ENCODE results near the gene GRM5.
"Not testable (repeated sequence)": the region's sequence is repeated elsewhere in the genome, so short reads cannot be mapped to it uniquely, and the experiment has no call there.

The GRM5 gene

DNA sequence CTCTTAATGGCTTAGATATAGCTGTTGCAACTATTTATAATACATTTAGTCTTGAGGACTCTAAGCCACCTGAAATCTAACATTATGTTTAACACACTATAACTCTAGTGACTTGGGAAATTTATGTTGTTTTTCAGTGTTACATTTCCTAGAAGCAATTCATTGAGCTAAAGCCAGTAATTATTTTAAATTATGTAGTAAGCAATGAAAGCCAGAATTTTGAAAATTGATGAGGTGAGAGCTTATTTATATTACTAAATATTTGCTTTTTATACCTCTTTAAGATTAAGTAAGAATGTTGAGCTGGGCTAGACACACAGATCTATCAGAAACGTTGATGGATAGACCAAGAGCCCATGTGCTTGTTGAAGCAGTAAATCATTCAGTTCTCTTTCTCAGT is 5.1 kb upstream of the GRM5 start:
- DNase-seq (ENCODE audit: low spot score); H3K36me3 ChIP-seq (replicated peaks in 1 of 2; ENCODE audit: control insufficient read depth in 2 of 2, insufficient read depth in 2 of 2, low read length in 2 of 2); H3K79me1 ChIP-seq (ENCODE audit: low read depth, low read length); H4K8ac ChIP-seq (ENCODE audit: low read depth, low read length); H3K4me3 ChIP-seq (ENCODE audit: low read length in 2 of 2); H2BK12ac ChIP-seq (ENCODE audit: low read length); H2BK15ac ChIP-seq (ENCODE audit: low read length); H3K4me2 ChIP-seq (ENCODE audit: insufficient read depth, low read length, poor library complexity, severe bottlenecking); H2AK5ac ChIP-seq (ENCODE audit: low read depth, low read length); H3K9ac ChIP-seq (ENCODE audit: low read depth, low read length, poor library complexity); H2BK120ac ChIP-seq (ENCODE audit: low read depth, low read length); H2BK5ac ChIP-seq (ENCODE audit: low read length); H3K14ac ChIP-seq (ENCODE audit: low read length); H3K18ac ChIP-seq (ENCODE audit: low read length); H3K4ac ChIP-seq (ENCODE audit: low read length); H2AFZ ChIP-seq (ENCODE audit: low read length); H3K9me3 ChIP-seq (replicated peaks in 1 of 2; ENCODE audit: control insufficient read depth in 2 of 2, insufficient read depth in 1 of 2, low read depth in 1 of 2, low read length in 2 of 2); H3K4me1 ChIP-seq (ENCODE audit: control insufficient read depth in 2 of 2, insufficient read depth in 1 of 2, low read depth in 1 of 2, low read length in 2 of 2); H3K27ac ChIP-seq (replicated peaks; ENCODE audit: low read length); H3K23ac ChIP-seq (ENCODE audit: low read depth, low read length, poor library complexity); H4K91ac ChIP-seq (ENCODE audit: low read depth, low read length, poor library complexity): not testable (repeated sequence)
- peaks cover 0 to 15% (median 6%) of the 10 kb centered on the region in 3 experiments for H3K27me3 ChIP-seq (ENCODE audit: control insufficient read depth in 3 of 3, insufficient read depth in 3 of 3, low read depth in 1 of 3, low read length in 3 of 3)
- no CpG with 5 or more reads among the region's 1 CpG for WGBS, 2 donors (ENCODE audit: extremely low coverage in 2 of 2, insufficient read length in 2 of 2, insufficient replicate concordance in 1 of 2)

DNA sequence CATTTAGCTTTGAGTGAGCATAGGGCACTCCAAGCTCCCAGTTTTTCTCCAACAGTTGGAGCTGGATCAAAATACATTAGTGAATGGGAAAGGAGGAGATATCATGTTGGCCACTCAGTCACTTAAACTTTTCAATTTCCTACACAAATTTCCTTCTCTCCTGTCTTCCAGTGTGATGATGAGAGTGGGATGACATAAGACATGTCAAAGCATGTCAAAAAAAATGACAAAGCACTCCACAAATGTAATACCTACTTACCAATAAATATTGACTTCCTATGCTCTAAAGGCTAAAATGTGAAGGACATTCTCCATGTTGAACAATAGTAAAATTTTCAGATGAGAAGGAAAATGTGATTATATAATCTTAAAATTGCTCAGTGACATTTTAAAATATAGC is 1.5 kb upstream of the GRM5 start:
- Histone ChIP-seq H2BK120ac (ENCODE audit: low read depth, low read length) (no peak overlapping the region), H3K4me3 (ENCODE audit: low read length in 2 of 2) (no peak overlapping the region), H3K14ac (ENCODE audit: low read length) (no peak overlapping the region), H3K4me2 (ENCODE audit: insufficient read depth, low read length, poor library complexity, severe bottlenecking) (no peak overlapping the region), H2AFZ (ENCODE audit: low read length) (no peak overlapping the region), H3K23ac (ENCODE audit: low read depth, low read length, poor library complexity) (no peak overlapping the region), H3K27ac (replicated peaks; ENCODE audit: low read length) (no peak overlapping the region), H4K91ac (ENCODE audit: low read depth, low read length, poor library complexity) (no peak overlapping the region), H2BK5ac (ENCODE audit: low read length) (no peak overlapping the region), H3K36me3 (replicated peaks in 1 of 2; ENCODE audit: control insufficient read depth in 2 of 2, insufficient read depth in 2 of 2, low read length in 2 of 2) (no peaks in the 10 kb centered on the region), H3K79me1 (ENCODE audit: low read depth, low read length) (no peaks in the 10 kb centered on the region), H2BK12ac (ENCODE audit: low read length) (no peak overlapping the region), H4K8ac (ENCODE audit: low read depth, low read length) (no peak overlapping the region), H3K4me1 (ENCODE audit: control insufficient read depth in 2 of 2, insufficient read depth in 1 of 2, low read depth in 1 of 2, low read length in 2 of 2) (no peaks in the 10 kb centered on the region), H3K9ac (ENCODE audit: low read depth, low read length, poor library complexity) (no peak overlapping the region), H2BK15ac (ENCODE audit: low read length) (no peak overlapping the region), H2AK5ac (ENCODE audit: low read depth, low read length) (no peak overlapping the region), H3K9me3 (replicated peaks in 1 of 2; ENCODE audit: control insufficient read depth in 2 of 2, insufficient read depth in 1 of 2, low read depth in 1 of 2, low read length in 2 of 2) (no peaks in the 10 kb centered on the region), H3K18ac (ENCODE audit: low read length) (no peak overlapping the region), H3K4ac (ENCODE audit: low read length) (no peak overlapping the region), H3K27me3 (ENCODE audit: control insufficient read depth in 3 of 3, insufficient read depth in 3 of 3, low read depth in 1 of 3, low read length in 3 of 3) (peaks cover 2 to 42% (median 30%) of the 10 kb centered on the region in 3 experiments)
- DNase-seq (ENCODE audit: low spot score) = no peak

DNA sequence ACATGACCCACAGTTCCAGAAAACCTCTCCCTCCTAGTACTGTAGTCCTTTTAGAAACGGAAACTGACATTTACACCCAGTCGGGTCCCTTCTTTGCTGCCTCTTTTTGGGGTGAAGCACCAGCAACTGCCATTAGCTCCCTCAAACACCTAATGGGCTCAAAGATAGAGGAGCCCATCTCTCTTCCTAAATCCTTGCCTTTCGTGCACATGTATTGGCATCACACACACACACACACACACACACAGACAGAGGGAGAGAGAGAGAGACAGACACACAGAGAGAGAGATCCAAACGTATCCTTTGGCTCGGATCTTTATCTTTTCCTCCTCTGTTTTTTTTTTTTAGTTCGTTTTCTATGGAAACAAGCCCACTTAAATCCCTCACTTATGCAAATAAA is 716 bp downstream of the GRM5 start:
- Histone ChIP-seq H3K27me3 (ENCODE audit: control insufficient read depth in 3 of 3, insufficient read depth in 3 of 3, low read depth in 1 of 3, low read length in 3 of 3) (peaks cover 2 to 47% (median 30%) of the 10 kb centered on the region in 3 experiments), H3K79me1 (ENCODE audit: low read depth, low read length) (peaks cover 1% of the 10 kb centered on the region)
- no CpG with 5 or more reads among the region's 6 CpGs for WGBS, 2 donors (ENCODE audit: extremely low coverage in 2 of 2, insufficient read length in 2 of 2, insufficient replicate concordance in 1 of 2)

DNA sequence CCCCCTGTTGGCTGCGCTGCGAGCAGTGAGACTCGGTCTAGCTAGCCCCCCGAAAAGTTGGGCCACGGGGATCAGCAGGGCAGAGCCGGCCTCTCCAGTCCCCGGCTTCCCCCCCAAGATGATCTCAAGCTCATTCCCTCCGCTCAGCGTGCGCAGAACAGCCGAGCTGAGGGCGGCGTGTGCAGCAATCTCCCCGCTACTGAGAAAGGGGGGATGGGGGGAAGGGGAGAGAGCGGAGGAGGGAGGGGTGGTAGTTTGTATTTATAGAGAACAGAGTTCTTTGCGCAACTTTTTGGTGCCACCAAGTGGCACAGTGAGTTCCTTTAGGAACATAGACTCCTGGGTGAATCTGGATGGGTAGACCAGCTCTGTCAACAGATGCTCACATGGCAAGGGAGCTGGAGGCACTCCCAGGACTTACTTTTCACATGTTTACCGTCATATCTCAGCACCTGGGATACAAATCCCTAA is 2.3 kb downstream of the GRM5 start:
- not testable (repeated sequence) for H3K36me3 ChIP-seq (replicated peaks in 1 of 2; ENCODE audit: control insufficient read depth in 2 of 2, insufficient read depth in 2 of 2, low read length in 2 of 2); H2AFZ ChIP-seq (ENCODE audit: low read length); H2BK12ac ChIP-seq (ENCODE audit: low read length); DNase-seq (ENCODE audit: low spot score); H2AK5ac ChIP-seq (ENCODE audit: low read depth, low read length); H3K9ac ChIP-seq (ENCODE audit: low read depth, low read length, poor library complexity); H3K9me3 ChIP-seq (replicated peaks in 1 of 2; ENCODE audit: control insufficient read depth in 2 of 2, insufficient read depth in 1 of 2, low read depth in 1 of 2, low read length in 2 of 2); H2BK15ac ChIP-seq (ENCODE audit: low read length); H3K23ac ChIP-seq (ENCODE audit: low read depth, low read length, poor library complexity); H3K79me1 ChIP-seq (ENCODE audit: low read depth, low read length); H3K14ac ChIP-seq (ENCODE audit: low read length); H2BK120ac ChIP-seq (ENCODE audit: low read depth, low read length); H3K18ac ChIP-seq (ENCODE audit: low read length); H2BK5ac ChIP-seq (ENCODE audit: low read length); H3K4ac ChIP-seq (ENCODE audit: low read length); H3K4me3 ChIP-seq (ENCODE audit: low read length in 2 of 2); H4K8ac ChIP-seq (ENCODE audit: low read depth, low read length); H4K91ac ChIP-seq (ENCODE audit: low read depth, low read length, poor library complexity); H3K4me1 ChIP-seq (ENCODE audit: control insufficient read depth in 2 of 2, insufficient read depth in 1 of 2, low read depth in 1 of 2, low read length in 2 of 2); H3K27ac ChIP-seq (replicated peaks; ENCODE audit: low read length)
- peaks cover 2 to 47% (median 30%) of the 10 kb centered on the region in 3 experiments for H3K27me3 ChIP-seq (ENCODE audit: control insufficient read depth in 3 of 3, insufficient read depth in 3 of 3, low read depth in 1 of 3, low read length in 3 of 3)
- no CpG with 5 or more reads among the region's 17 CpGs for WGBS, 2 donors (ENCODE audit: extremely low coverage in 2 of 2, insufficient read length in 2 of 2, insufficient replicate concordance in 1 of 2)
- H3K4me2 ChIP-seq (ENCODE audit: insufficient read depth, low read length, poor library complexity, severe bottlenecking) = peak overlapping the region; percentile 33

More for the DNA sequence above, 716 bp downstream of the GRM5 start:
- H3K14ac ChIP-seq (ENCODE audit: low read length) = no peak overlapping the region
- H2AK5ac ChIP-seq (ENCODE audit: low read depth, low read length) = no peak overlapping the region
- no peak for DNase-seq (ENCODE audit: low spot score)
- H3K4ac ChIP-seq (ENCODE audit: low read length) = no peak overlapping the region
- no peaks in the 10 kb centered on the region for H3K36me3 ChIP-seq (replicated peaks in 1 of 2; ENCODE audit: control insufficient read depth in 2 of 2, insufficient read depth in 2 of 2, low read length in 2 of 2)
- no peak overlapping the region for H2BK5ac ChIP-seq (ENCODE audit: low read length)
- H4K91ac ChIP-seq (ENCODE audit: low read depth, low read length, poor library complexity) = no peak overlapping the region
- no peak overlapping the region for H3K23ac ChIP-seq (ENCODE audit: low read depth, low read length, poor library complexity)
- H2BK120ac ChIP-seq (ENCODE audit: low read depth, low read length) = no peak overlapping the region
- no peaks in the 10 kb centered on the region for H3K9me3 ChIP-seq (replicated peaks in 1 of 2; ENCODE audit: control insufficient read depth in 2 of 2, insufficient read depth in 1 of 2, low read depth in 1 of 2, low read length in 2 of 2)
- no peaks in the 10 kb centered on the region for H3K4me1 ChIP-seq (ENCODE audit: control insufficient read depth in 2 of 2, insufficient read depth in 1 of 2, low read depth in 1 of 2, low read length in 2 of 2)
- H4K8ac ChIP-seq (ENCODE audit: low read depth, low read length) = no peak overlapping the region
- no peak overlapping the region for H2BK15ac ChIP-seq (ENCODE audit: low read length)
- no peak overlapping the region for H3K27ac ChIP-seq (replicated peaks; ENCODE audit: low read length)
- no peak overlapping the region for H3K4me2 ChIP-seq (ENCODE audit: insufficient read depth, low read length, poor library complexity, severe bottlenecking)
- H2AFZ ChIP-seq (ENCODE audit: low read length) = no peak overlapping the region
- no peak overlapping the region for H3K9ac ChIP-seq (ENCODE audit: low read depth, low read length, poor library complexity)
- H3K4me3 ChIP-seq (ENCODE audit: low read length in 2 of 2) = no peak overlapping the region
- no peak overlapping the region for H2BK12ac ChIP-seq (ENCODE audit: low read length)
- H3K18ac ChIP-seq (ENCODE audit: low read length) = no peak overlapping the region

Data from neuronal stem cell (in vitro differentiated cells).